PC-9 (cell line): Measurements from ENCODE around the gene RIPOR3. TPM values are rescaled to one million over a fixed set of nuclear protein-coding genes. Genes with fewer than 3 reads are reported as not detected.

Experiments
- BruUV-seq: library from RNA; stranded (reverse); fragments of 400-500 nt; replicated peaks from 2 replicates; lab custom pipeline; 2021; lab: Mats Ljungman, UMichigan
- CTCF ChIA-PET: fragments of 300-600 bp; sonication (Branson Sonifier 250); formaldehyde crosslinking; loops from one replicate; lab custom pipeline; 2022; ENCODE audit warnings: antibody characterized with exemption; lab: Charles Lee
- POLR2A ChIA-PET: fragments of 300-600 bp; sonication (Branson Sonifier 250); formaldehyde crosslinking; loops from one replicate; lab custom pipeline; 2022; ENCODE audit warnings: antibody characterized with exemption; ENCODE audit not compliant: unreplicated experiment; lab: Charles Lee
- DNase-seq, 2 experiments: peaks; one replicate each; pipeline versions ENCODE4 v3.0.0 to v3.0.0-alpha.2; 2015 to 2022; ENCODE audit warnings: mixed read lengths in 1 of 2
- H2AFZ ChIP-seq: fragments of 200-600 bp; sonication (generic); 2 replicates; pipeline ENCODE4 v1.8.1; 2017; ENCODE audit warnings: antibody characterized with exemption
- H3F3A ChIP-seq: fragments of 200-600 bp; sonication (generic); 2 replicates; pipeline ENCODE4 v1.8.1; 2017; ENCODE audit warnings: antibody characterized with exemption, mild to moderate bottlenecking, low read depth; ENCODE audit not compliant: insufficient read depth
- H3K27ac ChIP-seq: fragments of 200-600 bp; sonication (generic); 2 replicates; pipeline ENCODE4 v1.6.1; 2016; ENCODE audit warnings: mixed run types
- H3K27me3 ChIP-seq: fragments of 200-600 bp; sonication (generic); 2 replicates; pipeline ENCODE4 v1.6.1; 2016; ENCODE audit warnings: low read depth, mixed run types; ENCODE audit not compliant: insufficient read depth
- H3K36me3 ChIP-seq: fragments of 200-600 bp; sonication (generic); 2 replicates; pipeline ENCODE4 v1.6.1; 2016; ENCODE audit warnings: low read depth, mixed run types
- H3K4me1 ChIP-seq: fragments of 200-600 bp; sonication (generic); replicated peaks from 2 replicates; pipeline ENCODE4 v1.6.1; 2016; ENCODE audit warnings: mixed run types; ENCODE audit not compliant: insufficient read depth
- H3K4me2 ChIP-seq: fragments of 200-600 bp; sonication (generic); 2 replicates; pipeline ENCODE4 v1.6.1; 2017; ENCODE audit warnings: mixed run types
- H3K4me3 ChIP-seq: fragments of 200-600 bp; sonication (generic); 2 replicates; pipeline ENCODE4 v1.6.1; 2016; ENCODE audit warnings: mixed run types
- H3K79me2 ChIP-seq: fragments of 200-600 bp; sonication (generic); 2 replicates; pipeline ENCODE4 v1.6.1; 2017; ENCODE audit warnings: low read depth, mixed run types
- H3K9me2 ChIP-seq: fragments of 200-600 bp; sonication (generic); 2 replicates; pipeline ENCODE4 v1.8.1; 2017; ENCODE audit warnings: mild to moderate bottlenecking; ENCODE audit not compliant: insufficient read depth
- H3K9me3 ChIP-seq: fragments of 200-600 bp; sonication (generic); 2 replicates; pipeline ENCODE4 v1.8.1; 2016; ENCODE audit warnings: low read depth; ENCODE audit not compliant: insufficient read depth
- H4K20me1 ChIP-seq: fragments of 200-600 bp; sonication (generic); 2 replicates; pipeline ENCODE4 v1.8.1; 2017; ENCODE audit not compliant: insufficient read depth
- CTCF ChIP-seq: fragments of 200-600 bp; sonication (generic); conservative IDR thresholded peaks from 2 replicates; pipeline ENCODE4 v1.6.1; 2017; ENCODE audit warnings: mixed run types, antibody characterized with exemption, mild to moderate bottlenecking, moderate library complexity
- EZH2 ChIP-seq: fragments of 200-600 bp; sonication (generic); IDR thresholded peaks from 2 replicates; pipeline ENCODE4 v1.8.0; 2017; ENCODE audit warnings: antibody characterized with exemption, low read depth
- intact Hi-C: fragments of 100-400 bp; cut with micrococcal nuclease; formaldehyde crosslinking; loops from one replicate; pipeline ENCODE4 v1.10.0; 2022; ENCODE audit not compliant: unreplicated experiment
- total RNA-seq: library from RNA; stranded (reverse); gene quantifications from 2 replicates; pipeline ENCODE4 v1.2.3, GENCODE V29; 2021

RIPOR3 gene
- total RNA-seq, 1 experiment from 2014 or later: 6.3 TPM

- no peak overlapping the region for H2AFZ ChIP-seq
- H3K9me2 ChIP-seq: no peaks in the 10 kb centered on the region
- TF ChIP-seq CTCF: no peak
- TF ChIP-seq EZH2: no peak
- H3K9me3 ChIP-seq: no peaks in the 10 kb centered on the region
- POLR2A ChIA-PET: interaction anchor here (0.7 kb wide), 1 partner anchor 68 kb away, joined by 6 read pairs; no protein-coding TSS in a partner anchor
- intact Hi-C loops: loop anchor here (10.0 kb wide), 1 partner anchor 1856 kb away; no protein-coding TSS in a partner anchor
- no peaks in the 10 kb centered on the region for H3K27me3 ChIP-seq
- no TSS peak for BruUV-seq
- H4K20me1 ChIP-seq: no peaks in the 10 kb centered on the region
- 0 out of 2 replicates have a peak, but pooled peaks cover 10% of the 10 kb centered on the region for H3K36me3 ChIP-seq
- peaks cover 11% of the 10 kb centered on the region; the same call in 1 of the 2 replicates for H3F3A ChIP-seq
- peak overlapping the region; percentile 14; the same call in 1 of the 2 replicates for H3K27ac ChIP-seq
- CTCF ChIA-PET: interaction anchor here (0.6 to 0.9 kb wide), 2 partner anchors 11 to 87 kb away, joined by 3 to 13 read pairs; no protein-coding TSS in a partner anchor
- peaks cover 43% of the 10 kb centered on the region for H3K79me2 ChIP-seq
- no peak for DNase-seq
- no peak overlapping the region for H3K4me2 ChIP-seq
- H3K4me1 ChIP-seq: no peaks in the 10 kb centered on the region
- no peak overlapping the region for H3K4me3 ChIP-seq
These were observed 140.8 kb downstream of the RIPOR3 start for GRCh38 chr20:50550531-50550930.

- no peak overlapping the region for H2AFZ ChIP-seq
- ChIA-PET POLR2A (no interaction called here), CTCF (no interaction called here)
- no peak overlapping the region for H3K4me2 ChIP-seq
- peaks cover 11% of the 10 kb centered on the region; the same call in 1 of the 2 replicates for H3F3A ChIP-seq
- peaks cover 61% of the 10 kb centered on the region for H3K79me2 ChIP-seq
- no peaks in the 10 kb centered on the region for H4K20me1 ChIP-seq
- BruUV-seq: no TSS peak
- H3K4me3 ChIP-seq: no peak overlapping the region
- no peak for TF ChIP-seq EZH2
- TF ChIP-seq CTCF: no peak
- H3K36me3 ChIP-seq: 0 out of 2 replicates have a peak, but pooled peaks cover 10% of the 10 kb centered on the region
- H3K9me2 ChIP-seq: no peaks in the 10 kb centered on the region
- no peaks in the 10 kb centered on the region for H3K4me1 ChIP-seq
- H3K27me3 ChIP-seq: no peaks in the 10 kb centered on the region
- intact Hi-C loops: no loop called here
- H3K9me3 ChIP-seq: no peaks in the 10 kb centered on the region
- no peak overlapping the region for H3K27ac ChIP-seq
- no peak for DNase-seq
These were observed 142.9 kb downstream of the RIPOR3 start for GRCh38 chr20:50548396-50548795.

- TF ChIP-seq CTCF (no peak), EZH2 (no peak)
- Histone ChIP-seq H3K4me1 (no peaks in the 10 kb centered on the region), H3K4me2 (no peak overlapping the region), H3K4me3 (no peak overlapping the region), H4K20me1 (no peaks in the 10 kb centered on the region), H3K27ac (no peak overlapping the region), H3K9me3 (no peaks in the 10 kb centered on the region), H3K9me2 (no peaks in the 10 kb centered on the region), H3K79me2 (peaks cover 61% of the 10 kb centered on the region), H3K27me3 (no peaks in the 10 kb centered on the region), H3F3A (peaks cover 11% of the 10 kb centered on the region; the same call in 1 of the 2 replicates), H2AFZ (no peak overlapping the region), H3K36me3 (0 out of 2 replicates have a peak, but pooled peaks cover 10% of the 10 kb centered on the region)
- no peak for DNase-seq
- ChIA-PET POLR2A (no interaction called here), CTCF (no interaction called here)
- intact Hi-C loops: no loop called here
- no TSS peak for BruUV-seq
These were observed 143.4 kb downstream of the RIPOR3 start for GRCh38 chr20:50547964-50548363.
